Measurements from ENCODE around the gene CAV2.

CAV2 gene

GRCh38 chr7:116509982-116510579 is 10.5 kb downstream of the CAV2 start:
- TF ChIP-seq REST (IDR thresholded peaks at IDR 0.05; ENCODE audit: insufficient read depth in 1 of 2, low read depth in 2 of 2, low read length in 2 of 2) = no peak
- TF ChIP-seq TAF1 (IDR thresholded peaks at IDR 0.05; ENCODE audit: borderline replicate concordance, insufficient read depth, low read length) = no peak
- no peak for TF ChIP-seq SIN3A (IDR thresholded peaks at IDR 0.05; ENCODE audit: borderline replicate concordance, insufficient read depth, low read length)
- TF ChIP-seq POLR2AphosphoS5 (IDR thresholded peaks at IDR 0.05; ENCODE audit: low read depth, low read length) = no peak
- no peak for TF ChIP-seq FOXP2 (optimal IDR thresholded peaks at IDR 0.05; ENCODE audit: borderline replicate concordance, extremely low read depth, extremely low read length, insufficient read depth)

- TF ChIP-seq REST (IDR thresholded peaks at IDR 0.05; ENCODE audit: insufficient read depth in 1 of 2, low read depth in 2 of 2, low read length in 2 of 2) = no peak
- no peak for TF ChIP-seq SIN3A (IDR thresholded peaks at IDR 0.05; ENCODE audit: borderline replicate concordance, insufficient read depth, low read length)
- no peak for TF ChIP-seq POLR2AphosphoS5 (IDR thresholded peaks at IDR 0.05; ENCODE audit: low read depth, low read length)
- TF ChIP-seq FOXP2 (optimal IDR thresholded peaks at IDR 0.05; ENCODE audit: borderline replicate concordance, extremely low read depth, extremely low read length, insufficient read depth) = no peak
These were observed 11.3 kb downstream of the CAV2 start for GRCh38 chr7:116510795-116511194.

GRCh38 chr7:116511552-116512519 is 12.3 kb downstream of the CAV2 start:
- no peak for TF ChIP-seq REST (IDR thresholded peaks at IDR 0.05; ENCODE audit: insufficient read depth in 1 of 2, low read depth in 2 of 2, low read length in 2 of 2)
- TF ChIP-seq POLR2AphosphoS5 (IDR thresholded peaks at IDR 0.05; ENCODE audit: low read depth, low read length) = no peak
- TF ChIP-seq FOXP2 (optimal IDR thresholded peaks at IDR 0.05; ENCODE audit: borderline replicate concordance, extremely low read depth, extremely low read length, insufficient read depth) = no peak
- TF ChIP-seq SIN3A (IDR thresholded peaks at IDR 0.05; ENCODE audit: borderline replicate concordance, insufficient read depth, low read length) = no peak; the same call in 1 of the 2 replicates
- TF ChIP-seq TAF1 (IDR thresholded peaks at IDR 0.05; ENCODE audit: borderline replicate concordance, insufficient read depth, low read length) = no peak

GRCh38 chr7:116512520-116513188 is 13.1 kb downstream of the CAV2 start:
- TF ChIP-seq SIN3A (IDR thresholded peaks at IDR 0.05; ENCODE audit: borderline replicate concordance, insufficient read depth, low read length) = no peak
- no peak for TF ChIP-seq FOXP2 (optimal IDR thresholded peaks at IDR 0.05; ENCODE audit: borderline replicate concordance, extremely low read depth, extremely low read length, insufficient read depth)
- TF ChIP-seq POLR2AphosphoS5 (IDR thresholded peaks at IDR 0.05; ENCODE audit: low read depth, low read length) = no peak
- TF ChIP-seq REST (IDR thresholded peaks at IDR 0.05; ENCODE audit: insufficient read depth in 1 of 2, low read depth in 2 of 2, low read length in 2 of 2) = no peak
- TF ChIP-seq TAF1 (IDR thresholded peaks at IDR 0.05; ENCODE audit: borderline replicate concordance, insufficient read depth, low read length) = no peak

Measured in PFSK-1 (cell line).